ENCODE results near the gene JAK3.

DNA sequence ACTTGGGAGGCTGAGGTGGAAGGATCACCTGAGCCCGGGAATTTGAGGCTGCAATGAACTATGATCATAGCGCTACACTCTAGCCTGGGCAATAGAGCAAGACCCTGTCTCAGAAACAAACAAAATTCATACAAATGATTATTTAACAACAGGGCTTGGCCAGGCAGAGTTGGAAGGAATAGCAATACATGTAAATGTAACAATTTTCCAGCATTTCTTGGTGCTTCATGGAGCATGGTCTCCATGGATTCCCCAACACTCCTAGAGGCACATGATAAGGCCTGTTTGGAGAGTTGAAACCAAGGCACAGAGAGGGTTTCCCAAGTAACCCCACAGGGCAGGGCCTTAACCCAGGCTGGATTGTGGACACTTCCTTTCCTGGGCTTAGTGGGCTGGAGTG, 36.7 kb downstream of the JAK3 start:
- TF ChIP-seq, protein P1, sequence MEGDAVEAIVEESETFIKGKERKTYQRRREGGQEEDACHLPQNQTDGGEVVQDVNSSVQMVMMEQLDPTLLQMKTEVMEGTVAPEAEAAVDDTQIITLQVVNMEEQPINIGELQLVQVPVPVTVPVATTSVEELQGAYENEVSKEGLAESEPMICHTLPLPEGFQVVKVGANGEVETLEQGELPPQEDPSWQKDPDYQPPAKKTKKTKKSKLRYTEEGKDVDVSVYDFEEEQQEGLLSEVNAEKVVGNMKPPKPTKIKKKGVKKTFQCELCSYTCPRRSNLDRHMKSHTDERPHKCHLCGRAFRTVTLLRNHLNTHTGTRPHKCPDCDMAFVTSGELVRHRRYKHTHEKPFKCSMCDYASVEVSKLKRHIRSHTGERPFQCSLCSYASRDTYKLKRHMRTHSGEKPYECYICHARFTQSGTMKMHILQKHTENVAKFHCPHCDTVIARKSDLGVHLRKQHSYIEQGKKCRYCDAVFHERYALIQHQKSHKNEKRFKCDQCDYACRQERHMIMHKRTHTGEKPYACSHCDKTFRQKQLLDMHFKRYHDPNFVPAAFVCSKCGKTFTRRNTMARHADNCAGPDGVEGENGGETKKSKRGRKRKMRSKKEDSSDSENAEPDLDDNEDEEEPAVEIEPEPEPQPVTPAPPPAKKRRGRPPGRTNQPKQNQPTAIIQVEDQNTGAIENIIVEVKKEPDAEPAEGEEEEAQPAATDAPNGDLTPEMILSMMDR (IDR thresholded peaks at IDR 0.05): no peak
- TF ChIP-seq POLR2AphosphoS5 (IDR thresholded peaks at IDR 0.05) (no peak), POLR2A (IDR thresholded peaks at IDR 0.05) (no peak), EP300 (IDR thresholded peaks at IDR 0.05; ENCODE audit: low read depth) (no peak)
